Calu3 (cell line): ENCODE data around the gene TCF15. TPM values are rescaled to one million over a fixed set of nuclear protein-coding genes. Genes with fewer than 3 reads are reported as not detected.

ENCODE experiments used
- BruUV-seq: library from RNA; stranded (reverse); fragments of 400-500 nt; replicated peaks from 2 replicates; lab custom pipeline; 2021; lab: Mats Ljungman, UMichigan
- CTCF ChIA-PET: fragments of 300-600 bp; sonication (Branson Sonifier 250); formaldehyde crosslinking; loops from one replicate; lab custom pipeline; 2022; ENCODE audit warnings: antibody characterized with exemption; lab: Charles Lee
- DNase-seq: peaks from one replicate; pipeline ENCODE4 v3.0.0; 2022
- H3K27ac Mint-ChIP-seq: one replicate; pipeline ENCODE4 v1.8.0; 2022; ENCODE audit warnings: mixed read lengths; ENCODE audit not compliant: unreplicated experiment
- H3K27me3 Mint-ChIP-seq: one replicate; pipeline ENCODE4 v1.8.0; 2022; ENCODE audit warnings: mixed read lengths; ENCODE audit not compliant: unreplicated experiment
- H3K36me3 Mint-ChIP-seq: one replicate; pipeline ENCODE4 v1.8.0; 2022; ENCODE audit warnings: mild to moderate bottlenecking, moderate library complexity, mixed read lengths; ENCODE audit not compliant: insufficient read depth, unreplicated experiment
- H3K4me1 Mint-ChIP-seq: one replicate; pipeline ENCODE4 v1.8.0; 2022; ENCODE audit warnings: mild to moderate bottlenecking, low read depth, mixed read lengths; ENCODE audit not compliant: unreplicated experiment
- H3K4me3 Mint-ChIP-seq: one replicate; pipeline ENCODE4 v1.8.0; 2022; ENCODE audit warnings: mild to moderate bottlenecking, low read depth, moderate library complexity, mixed read lengths; ENCODE audit not compliant: unreplicated experiment
- H3K9me3 Mint-ChIP-seq: one replicate; pipeline ENCODE4 v1.8.0; 2022; ENCODE audit warnings: low read depth, mixed read lengths; ENCODE audit not compliant: unreplicated experiment
- intact Hi-C: fragments of 100-400 bp; cut with micrococcal nuclease; formaldehyde crosslinking; loops from one replicate; pipeline ENCODE4 v1.10.0; 2022; ENCODE audit not compliant: unreplicated experiment
- total RNA-seq: library from RNA; stranded (reverse); gene quantifications from 2 replicates; pipeline ENCODE4 v1.2.3, GENCODE V29; 2022
- TF ChIP-seq, protein P1 (sequence below): fragments of 200-600 bp; IDR thresholded peaks from one replicate; pipeline ENCODE4 v1.8.0; 2022; ENCODE audit warnings: antibody characterized with exemption; ENCODE audit not compliant: unreplicated experiment

Gene TCF15
- total RNA-seq, 1 experiment from 2014 or later: not detected

DNA sequence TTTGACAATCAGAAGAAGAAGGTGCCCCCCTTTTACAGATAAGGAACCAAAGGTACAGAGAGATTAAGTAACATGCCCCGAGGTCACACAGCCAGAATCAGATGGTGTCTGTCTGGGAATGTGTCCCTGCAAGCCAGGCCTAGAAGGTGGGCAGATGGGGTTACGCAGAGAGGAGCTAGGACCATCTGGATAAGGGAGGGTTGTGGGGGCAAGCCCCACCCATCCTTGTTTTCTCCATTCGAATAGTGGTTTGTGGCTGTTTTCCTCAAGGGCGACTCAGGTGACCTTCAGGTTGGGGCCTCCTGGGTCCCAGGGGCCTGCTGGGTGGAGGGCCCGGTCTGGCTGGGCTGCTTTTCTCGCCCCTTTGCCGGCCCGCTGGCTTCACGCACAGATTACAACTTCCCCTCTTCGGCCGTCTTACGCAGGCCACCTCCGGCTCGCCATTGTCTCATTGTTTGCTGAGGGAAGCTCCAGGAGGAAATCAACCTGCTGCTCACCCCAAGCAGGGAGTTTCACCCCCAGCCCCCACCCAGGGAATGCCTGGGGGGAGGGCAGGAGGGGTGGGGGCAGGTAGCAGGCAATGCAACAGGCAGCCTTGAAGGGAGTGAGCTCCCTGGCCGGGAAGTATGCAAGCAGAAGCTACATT lies 35.7 kb downstream of the TCF15 start:
- Mint-ChIP-seq H3K4me3 (no peak overlapping the region), H3K9me3 (no peaks in the 10 kb centered on the region), H3K27ac (no peak overlapping the region), H3K27me3 (peaks cover 33% of the 10 kb centered on the region), H3K4me1 (peaks cover 20% of the 10 kb centered on the region), H3K36me3 (no peaks in the 10 kb centered on the region)
- CTCF ChIA-PET: interaction anchor here (1.0 to 1.1 kb wide), 2 partner anchors 59 to 71 kb away, joined by 3 read pairs; no protein-coding TSS in a partner anchor
- TF ChIP-seq, protein P1, sequence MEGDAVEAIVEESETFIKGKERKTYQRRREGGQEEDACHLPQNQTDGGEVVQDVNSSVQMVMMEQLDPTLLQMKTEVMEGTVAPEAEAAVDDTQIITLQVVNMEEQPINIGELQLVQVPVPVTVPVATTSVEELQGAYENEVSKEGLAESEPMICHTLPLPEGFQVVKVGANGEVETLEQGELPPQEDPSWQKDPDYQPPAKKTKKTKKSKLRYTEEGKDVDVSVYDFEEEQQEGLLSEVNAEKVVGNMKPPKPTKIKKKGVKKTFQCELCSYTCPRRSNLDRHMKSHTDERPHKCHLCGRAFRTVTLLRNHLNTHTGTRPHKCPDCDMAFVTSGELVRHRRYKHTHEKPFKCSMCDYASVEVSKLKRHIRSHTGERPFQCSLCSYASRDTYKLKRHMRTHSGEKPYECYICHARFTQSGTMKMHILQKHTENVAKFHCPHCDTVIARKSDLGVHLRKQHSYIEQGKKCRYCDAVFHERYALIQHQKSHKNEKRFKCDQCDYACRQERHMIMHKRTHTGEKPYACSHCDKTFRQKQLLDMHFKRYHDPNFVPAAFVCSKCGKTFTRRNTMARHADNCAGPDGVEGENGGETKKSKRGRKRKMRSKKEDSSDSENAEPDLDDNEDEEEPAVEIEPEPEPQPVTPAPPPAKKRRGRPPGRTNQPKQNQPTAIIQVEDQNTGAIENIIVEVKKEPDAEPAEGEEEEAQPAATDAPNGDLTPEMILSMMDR: no peak
- DNase-seq: no peak
- no TSS peak for BruUV-seq
- intact Hi-C loops: no loop called here

DNA sequence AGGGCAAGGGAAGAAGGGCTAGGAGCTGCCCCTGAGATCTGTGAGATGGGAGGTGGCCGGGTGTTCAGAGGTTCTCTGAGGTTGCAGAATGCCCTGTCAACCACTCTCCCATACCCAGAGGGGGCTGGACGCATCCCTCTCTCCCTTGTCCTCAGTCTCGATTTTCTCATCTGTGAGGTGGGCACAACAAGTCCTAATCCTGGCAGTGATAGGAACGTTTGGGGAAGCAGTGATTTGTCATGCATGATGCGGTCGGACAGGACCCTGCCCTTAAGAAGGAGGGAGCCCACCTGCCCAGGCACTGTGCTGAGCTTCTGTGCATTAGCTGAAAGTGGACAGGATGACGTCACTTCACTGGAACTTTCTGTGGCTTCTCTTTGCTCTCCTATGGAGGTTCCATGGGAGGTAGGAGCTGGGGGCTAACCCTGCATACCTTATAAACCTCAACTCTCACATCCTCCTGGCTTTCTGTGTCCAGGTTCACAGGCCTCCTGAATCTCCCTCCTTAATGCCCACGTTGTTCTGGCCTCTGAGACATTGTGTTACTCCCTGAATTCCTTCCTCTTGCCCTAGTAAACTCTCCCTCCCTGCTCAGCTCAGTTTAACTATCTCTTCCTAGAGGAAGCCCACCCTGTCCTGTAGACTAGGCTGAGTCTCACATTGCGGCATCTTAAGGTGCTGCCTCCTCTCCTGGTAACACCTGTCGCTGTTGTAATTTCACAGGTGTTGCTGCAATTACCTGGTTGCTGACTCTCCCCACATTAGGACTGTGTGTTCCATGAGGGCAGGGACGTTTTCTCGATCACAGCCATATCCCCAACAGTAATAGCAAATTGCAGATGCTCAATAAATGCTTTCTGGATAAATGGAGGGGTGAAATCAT lies 36.5 kb downstream of the TCF15 start:
- BruUV-seq: no TSS peak

DNA sequence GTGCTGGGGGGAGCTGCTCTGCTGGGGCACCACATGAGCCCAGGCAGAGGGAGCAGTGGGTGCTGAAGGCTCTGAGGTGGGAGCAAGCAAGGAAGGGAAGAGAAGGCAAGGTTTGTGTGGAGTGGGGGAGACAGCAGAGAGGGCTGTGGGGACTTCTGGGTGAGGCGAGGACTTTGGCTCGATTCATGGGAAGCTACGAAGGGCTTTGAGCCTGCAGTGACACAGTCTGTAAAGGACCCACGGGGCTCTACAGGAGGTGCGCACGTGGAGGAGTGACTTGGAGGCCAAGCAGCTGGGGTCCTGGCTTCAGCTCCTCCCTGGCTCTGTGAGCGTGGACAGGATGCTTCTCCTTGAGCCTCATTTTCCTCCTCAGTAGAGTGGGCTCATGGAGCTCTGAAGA lies 37.4 kb downstream of the TCF15 start:
- H3K36me3 Mint-ChIP-seq: no peaks in the 10 kb centered on the region
- intact Hi-C loops: no loop called here
- no TSS peak for BruUV-seq
- H3K4me3 Mint-ChIP-seq: no peak overlapping the region
- no peaks in the 10 kb centered on the region for H3K9me3 Mint-ChIP-seq
- CTCF ChIA-PET: no interaction called here
- TF ChIP-seq, protein P1: no peak
- H3K27ac Mint-ChIP-seq: no peak overlapping the region
- no peak for DNase-seq
- peaks cover 35% of the 10 kb centered on the region for H3K27me3 Mint-ChIP-seq
- H3K4me1 Mint-ChIP-seq: peaks cover 20% of the 10 kb centered on the region

More for the DNA sequence above, 36.5 kb downstream of the TCF15 start:
- intact Hi-C loops: no loop called here
- no peak overlapping the region for H3K27ac Mint-ChIP-seq
- no peaks in the 10 kb centered on the region for H3K9me3 Mint-ChIP-seq
- CTCF ChIA-PET: interaction anchor here (1.0 to 1.1 kb wide), 2 partner anchors 60 to 72 kb away, joined by 3 read pairs; no protein-coding TSS in a partner anchor
- no peak overlapping the region for H3K4me3 Mint-ChIP-seq
- TF ChIP-seq, protein P1: no peak
- peaks cover 33% of the 10 kb centered on the region for H3K27me3 Mint-ChIP-seq
- DNase-seq: no peak
- H3K4me1 Mint-ChIP-seq: peaks cover 20% of the 10 kb centered on the region
- no peaks in the 10 kb centered on the region for H3K36me3 Mint-ChIP-seq

GRCh38 chr20:571754-572441 lies 38.2 kb downstream of the TCF15 start:
- Mint-ChIP-seq H3K9me3 (no peaks in the 10 kb centered on the region), H3K4me3 (no peak overlapping the region), H3K27me3 (peaks cover 43% of the 10 kb centered on the region), H3K4me1 (peaks cover 20% of the 10 kb centered on the region), H3K36me3 (no peaks in the 10 kb centered on the region), H3K27ac (no peak overlapping the region)
- TF ChIP-seq, protein P1: no peak
- intact Hi-C loops: no loop called here
- peak; percentile 22 for DNase-seq
- CTCF ChIA-PET: interaction anchor here (0.7 kb wide), 1 partner anchor 125 kb away, joined by 3 read pairs; no protein-coding TSS in a partner anchor
- BruUV-seq: no TSS peak
